ENCODE data around the gene SLTM.
"Not testable (repeated sequence)": the region's sequence is repeated elsewhere in the genome, so short reads cannot be mapped to it uniquely, and the experiment has no call there.

The SLTM gene

GRCh38 chr15:58933281-58934113, at the start of gene SLTM:
Gene SLTM, minus strand, starts transcription at chr15:58933679. Its CDS starts 114 bp downstream, at chr15:58933565.
- peak; percentile 98 for DNase-seq

DNA sequence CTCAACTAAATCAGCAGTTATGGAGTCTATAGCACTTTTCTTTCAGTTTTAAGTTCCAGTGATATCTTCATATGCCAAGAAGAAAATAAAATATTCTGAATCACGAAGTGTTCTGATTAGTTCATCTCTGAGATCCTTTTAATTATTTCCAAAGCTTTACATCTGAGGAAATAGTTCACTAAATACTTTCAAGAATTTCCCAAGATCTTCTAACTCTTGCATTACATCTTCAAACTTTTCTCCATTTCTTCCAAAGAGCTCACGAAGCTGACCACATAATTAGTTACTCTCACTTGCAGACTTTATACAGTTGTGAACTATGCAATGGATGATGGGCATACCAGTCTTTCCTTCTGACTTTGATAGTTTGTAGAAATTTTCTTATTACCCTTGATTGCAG, 49.8 kb upstream of the SLTM start:
- DNase-seq, result no peak

GRCh38 chr15:58981808-58982475, 48.5 kb upstream of the SLTM start:
- no peak for DNase-seq

DNA sequence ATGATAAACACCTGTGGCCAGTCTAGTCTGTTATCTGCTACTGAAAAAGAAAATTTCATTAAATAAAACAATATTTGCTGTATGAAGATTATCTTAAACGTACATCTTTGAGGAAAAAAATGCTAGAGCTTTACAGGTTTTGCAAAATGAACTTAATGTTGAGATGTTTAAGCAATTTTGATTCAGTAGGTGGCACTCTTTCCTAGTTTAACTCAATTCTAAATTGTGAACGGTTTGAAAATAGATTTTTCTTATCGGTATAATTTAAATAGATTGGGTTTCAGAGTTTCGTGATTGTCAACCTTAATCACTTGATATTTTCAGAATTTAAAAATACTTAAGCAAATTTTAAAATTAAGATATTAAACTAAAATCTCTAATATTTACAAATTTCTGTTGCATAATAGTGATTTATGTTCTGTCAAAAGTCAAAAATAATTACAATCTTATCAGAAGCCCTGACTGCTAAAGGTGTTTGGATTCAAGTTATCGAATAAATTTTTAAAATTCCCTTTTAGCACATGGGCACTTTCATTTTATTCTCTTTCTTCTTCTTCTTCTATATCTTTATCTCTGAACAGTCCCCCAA, 47.0 kb upstream of the SLTM start:
- DNase-seq, result peak; percentile 8

GRCh38 chr15:58977887-58978286, 44.4 kb upstream of the SLTM start:
- no peak for DNase-seq

DNA sequence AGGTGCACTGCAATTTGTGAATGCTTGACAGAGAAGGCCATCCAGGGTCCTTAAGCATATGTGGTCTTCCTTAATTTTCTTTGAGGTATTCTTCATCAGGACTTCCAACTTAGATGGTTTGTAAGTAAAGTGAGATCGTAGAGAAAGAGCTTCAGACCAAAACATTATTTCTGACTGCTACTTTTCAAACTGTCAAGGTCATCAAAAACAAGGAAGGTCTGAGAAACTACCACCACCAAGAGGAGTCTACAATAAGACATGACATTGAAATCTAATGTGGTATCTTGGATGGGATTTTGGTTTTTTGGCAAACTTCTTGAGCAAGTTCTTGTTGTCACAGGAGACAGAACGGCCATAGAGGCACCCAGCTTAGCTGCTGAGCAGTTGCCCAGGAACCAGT, 34.0 kb upstream of the SLTM start:
- no peak for DNase-seq

DNA sequence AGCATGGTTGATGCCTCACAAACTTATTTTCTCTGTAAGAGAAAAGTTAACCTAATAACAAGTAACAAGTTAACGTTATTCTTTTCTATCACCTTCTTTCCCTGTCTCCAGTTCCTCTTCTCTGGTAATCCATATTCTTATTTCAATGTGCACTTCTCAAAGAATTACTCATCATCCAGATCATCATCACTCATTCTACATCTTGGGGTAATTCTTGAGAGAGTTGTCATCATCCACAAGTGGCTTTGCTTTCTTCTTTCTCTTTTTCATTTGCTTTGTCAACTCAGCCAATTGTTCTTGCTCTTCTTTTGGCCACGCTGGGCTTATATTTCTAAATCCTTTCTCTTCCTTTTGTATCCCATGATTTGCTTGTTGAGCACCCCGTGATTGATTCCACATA, 33.2 kb upstream of the SLTM start:
- DNase-seq, result no peak

DNA sequence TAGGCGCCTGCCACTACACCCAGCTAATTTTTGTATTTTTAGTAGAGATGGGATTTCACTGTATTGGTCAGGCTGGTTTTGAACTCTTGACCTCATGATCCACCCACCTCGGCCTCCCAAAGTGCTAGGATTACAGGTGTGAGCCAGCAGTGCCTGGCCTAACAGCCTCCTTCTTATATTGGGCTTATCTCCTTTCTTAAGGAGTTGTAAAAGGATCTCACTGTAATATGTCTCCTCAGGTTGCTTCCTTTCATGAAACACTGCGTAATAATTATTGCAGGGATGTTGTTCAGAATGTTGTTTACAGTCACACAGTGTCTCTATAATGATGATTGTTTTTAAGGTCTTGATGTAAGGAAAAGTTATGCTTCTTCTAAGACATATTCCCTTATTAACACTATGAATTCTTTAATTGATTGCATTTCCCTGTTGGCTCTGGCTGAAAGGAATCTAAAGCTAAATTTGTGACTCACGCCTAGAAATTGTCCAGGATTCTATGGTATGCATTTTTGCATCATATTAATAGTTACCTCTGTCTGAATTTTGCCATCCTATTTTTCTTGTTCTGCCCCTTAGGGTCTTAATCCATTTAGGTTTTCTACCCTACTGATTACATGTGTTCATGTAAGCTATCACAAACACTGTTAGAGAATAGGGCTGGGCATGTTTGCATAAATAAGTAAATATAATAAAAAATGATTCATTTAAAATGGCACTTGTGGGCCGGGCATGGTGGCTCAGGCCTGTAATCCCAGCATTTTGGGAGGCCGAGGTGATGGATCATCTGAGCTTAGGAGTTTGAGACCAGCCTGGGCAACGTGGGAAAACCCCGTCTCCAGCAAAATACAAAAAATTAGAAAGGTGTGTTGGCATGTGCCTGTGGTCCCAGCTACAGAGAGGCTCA, 29.4 kb upstream of the SLTM start:
- DNase-seq, result no peak

- no peak for DNase-seq
These were observed 28.7 kb upstream of the SLTM start for GRCh38 chr15:58962136-58962535.

- no peak for DNase-seq
These were observed 25.3 kb upstream of the SLTM start for GRCh38 chr15:58958811-58959210.

DNA sequence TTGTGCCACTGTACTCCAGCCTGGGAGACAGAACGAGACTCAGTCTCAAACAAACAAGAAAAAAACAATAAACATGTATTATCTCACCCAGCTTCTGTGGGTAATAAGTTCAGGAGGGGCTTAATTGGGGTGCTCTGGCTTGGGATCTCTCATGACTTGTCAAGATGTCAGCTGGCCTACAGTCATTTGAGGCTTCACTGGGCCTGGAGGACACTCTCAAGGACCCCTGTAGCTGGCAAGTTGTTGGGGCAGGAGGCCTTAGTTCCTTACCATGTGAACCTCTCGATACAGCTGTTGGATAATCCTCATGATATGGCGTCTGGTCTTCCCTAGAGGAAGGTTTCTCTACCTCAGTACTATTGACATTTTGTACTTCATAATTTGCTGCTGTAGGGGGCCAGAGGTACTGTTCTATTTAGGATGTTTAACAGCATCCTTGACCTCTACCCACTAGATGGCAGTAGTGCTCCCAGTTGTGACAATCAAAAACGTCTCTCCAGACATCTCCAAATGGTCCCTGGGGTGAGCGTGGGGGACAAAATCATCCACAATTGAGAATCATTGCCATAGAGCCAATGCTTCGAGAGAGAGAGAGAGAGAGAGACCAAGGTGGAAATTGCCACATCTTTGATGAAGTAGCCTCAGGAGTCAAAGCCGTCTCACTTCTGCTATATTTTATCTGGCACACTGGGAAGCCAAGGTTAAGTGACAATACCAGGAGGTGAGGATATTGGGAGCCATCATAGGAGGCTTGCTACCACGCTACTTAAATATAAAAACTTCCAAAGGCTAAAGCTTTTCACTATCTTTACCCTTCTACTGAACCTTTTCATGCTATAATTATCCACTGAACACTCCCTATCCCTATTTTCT, 23.9 kb upstream of the SLTM start:
- DNase-seq, result peak; percentile 46

DNA sequence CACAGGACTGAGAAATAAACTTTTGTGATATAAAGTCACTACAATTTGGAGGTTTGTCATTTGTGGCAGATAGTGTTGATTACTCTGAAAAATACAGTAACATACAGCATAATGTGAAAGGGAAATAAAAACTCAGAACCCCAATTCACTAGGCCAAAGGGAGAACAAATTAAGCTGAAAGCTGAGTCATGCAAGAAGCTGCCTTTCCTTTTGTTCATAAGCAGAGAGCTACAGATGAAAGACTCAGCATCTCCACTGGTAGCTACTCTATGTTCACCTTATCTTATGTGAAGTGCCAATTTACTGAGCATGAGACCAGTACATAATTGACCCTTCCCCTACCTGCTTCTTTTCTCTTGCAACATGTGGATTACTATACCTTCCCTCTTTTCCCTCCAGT, 19.3 kb upstream of the SLTM start:
- no peak for DNase-seq

- DNase-seq, result no peak
These were observed 18.0 kb upstream of the SLTM start for GRCh38 chr15:58951388-58952007.

DNA sequence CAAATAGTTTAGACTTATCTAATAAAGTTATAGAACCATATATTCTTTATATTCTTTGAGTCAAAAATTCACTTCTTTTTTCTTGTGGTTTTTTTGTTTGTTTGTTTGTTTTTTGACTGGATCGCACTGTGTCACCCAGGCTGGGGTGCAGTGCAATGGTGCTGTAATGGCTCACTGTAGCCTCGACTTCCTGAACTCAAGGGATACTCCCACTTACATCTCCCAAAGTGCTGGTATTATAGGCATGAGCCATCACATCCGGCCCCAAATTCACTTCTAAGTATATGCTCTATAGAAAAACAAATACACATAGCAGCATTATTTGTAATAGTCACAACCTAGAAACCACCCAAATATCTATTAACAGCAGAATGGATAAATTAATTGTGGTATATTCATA, 13.7 kb upstream of the SLTM start:
- DNase-seq, result no peak

GRCh38 chr15:58934974-58935373, 1.5 kb upstream of the SLTM start:
- not testable (repeated sequence) for DNase-seq

DNA sequence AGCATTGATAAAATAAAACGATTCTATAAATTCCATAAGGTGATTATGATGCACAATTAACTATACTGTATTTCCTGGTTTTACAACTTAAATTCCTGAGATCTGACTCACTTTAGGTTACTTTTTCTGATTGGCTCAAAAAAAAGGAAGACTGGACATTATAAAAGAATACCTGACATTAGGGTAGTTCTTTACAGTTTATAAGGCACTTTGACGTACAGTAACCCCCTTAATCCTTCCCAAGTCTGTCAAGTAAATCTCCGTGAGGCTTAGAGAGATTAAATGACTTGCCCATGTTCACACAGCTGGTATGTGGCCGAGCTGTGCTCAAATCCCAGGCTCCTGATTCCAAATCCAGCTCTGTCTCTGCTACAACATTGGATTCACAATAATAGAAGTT, 1.0 kb upstream of the SLTM start:
- DNase-seq, result no peak

DNA sequence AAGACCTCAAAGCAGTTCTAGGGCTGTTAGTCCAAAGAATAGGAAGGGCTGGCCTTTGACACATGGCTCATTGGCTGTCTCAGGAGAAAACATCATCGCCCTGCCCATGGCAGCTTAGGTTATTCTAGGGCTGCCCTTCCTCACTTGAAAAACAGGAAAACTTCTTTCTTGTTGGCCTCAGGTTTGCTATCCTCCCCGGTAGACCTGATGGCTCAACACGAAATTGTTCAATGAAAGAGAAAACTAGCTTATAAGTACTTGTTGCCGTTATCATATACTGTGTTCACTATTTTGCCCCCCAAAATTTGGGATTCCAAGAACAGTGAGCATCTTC, 602 bp upstream of the SLTM start:
- no peak for DNase-seq

GRCh38 chr15:58932710-58933280, 684 bp downstream of the SLTM start:
- no peak for DNase-seq

DNA sequence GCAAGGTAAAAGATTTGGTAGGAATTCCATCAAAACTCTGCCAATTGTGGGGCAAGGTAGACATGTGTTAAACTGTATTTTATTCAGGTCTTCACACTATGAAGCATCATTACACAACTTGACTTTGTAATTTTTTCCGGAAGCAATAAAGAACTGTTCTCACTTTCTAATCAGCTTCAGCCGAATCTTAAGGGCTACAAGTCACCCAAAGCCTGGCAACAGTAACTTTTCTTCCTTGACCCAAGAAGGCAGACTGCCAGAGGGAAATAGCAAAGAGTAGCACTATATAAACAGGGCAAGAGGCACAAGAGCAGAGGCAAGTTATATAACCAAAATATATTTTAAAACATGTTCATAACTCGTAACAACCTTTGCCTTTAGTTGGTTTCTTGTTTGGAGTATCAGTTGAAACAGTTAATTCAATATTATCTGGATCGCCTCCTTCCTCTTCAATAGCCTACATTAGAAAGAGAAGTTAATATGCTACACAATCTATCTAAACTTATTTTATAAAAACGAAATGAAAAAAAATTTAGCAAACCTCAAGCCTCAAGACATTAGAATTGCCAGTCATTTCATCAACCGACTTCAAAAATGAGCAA, 1.4 kb downstream of the SLTM start:
- DNase-seq, result no peak

GRCh38 chr15:58929891-58930416, 3.5 kb downstream of the SLTM start:
- DNase-seq, result no peak

DNA sequence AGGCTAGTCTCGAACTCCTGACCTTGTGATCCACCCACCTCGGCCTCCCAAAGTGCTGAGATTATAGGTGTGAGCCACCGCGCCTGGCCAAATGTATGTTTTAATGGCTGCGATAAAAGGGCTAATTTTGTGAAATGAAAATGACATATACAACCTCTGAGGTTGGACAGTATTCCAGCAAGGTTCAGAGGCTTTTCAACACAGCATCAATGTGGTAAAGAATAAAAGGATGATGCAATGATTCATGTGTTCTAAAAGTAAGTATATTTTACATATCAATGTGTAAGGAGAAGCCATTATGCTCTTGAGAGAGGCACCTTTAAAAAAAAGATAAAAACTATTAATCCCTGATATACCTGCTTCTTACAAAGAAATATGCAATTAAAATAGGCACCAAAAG, 6.7 kb downstream of the SLTM start:
- no peak for DNase-seq
